PC-9 (cell line): ENCODE measurements around the gene TSFM. TPM values are rescaled to one million over a fixed set of nuclear protein-coding genes. Genes with fewer than 3 reads are reported as not detected.

Experiments used
- BruUV-seq: library from RNA; stranded (reverse); fragments of 400-500 nt; replicated peaks from 2 replicates; lab custom pipeline; 2021; lab: Mats Ljungman, UMichigan
- CTCF ChIA-PET: fragments of 300-600 bp; sonication (Branson Sonifier 250); formaldehyde crosslinking; loops from one replicate; lab custom pipeline; 2022; ENCODE audit warnings: antibody characterized with exemption; lab: Charles Lee
- POLR2A ChIA-PET: fragments of 300-600 bp; sonication (Branson Sonifier 250); formaldehyde crosslinking; loops from one replicate; lab custom pipeline; 2022; ENCODE audit warnings: antibody characterized with exemption; ENCODE audit not compliant: unreplicated experiment; lab: Charles Lee
- DNase-seq, 2 experiments: peaks; one replicate each; pipeline versions ENCODE4 v3.0.0 to v3.0.0-alpha.2; 2015 to 2022; ENCODE audit warnings: mixed read lengths in 1 of 2
- H2AFZ ChIP-seq: fragments of 200-600 bp; sonication (generic); 2 replicates; pipeline ENCODE4 v1.8.1; 2017; ENCODE audit warnings: antibody characterized with exemption
- H3F3A ChIP-seq: fragments of 200-600 bp; sonication (generic); 2 replicates; pipeline ENCODE4 v1.8.1; 2017; ENCODE audit warnings: antibody characterized with exemption, mild to moderate bottlenecking, low read depth; ENCODE audit not compliant: insufficient read depth
- H3K27ac ChIP-seq: fragments of 200-600 bp; sonication (generic); 2 replicates; pipeline ENCODE4 v1.6.1; 2016; ENCODE audit warnings: mixed run types
- H3K27me3 ChIP-seq: fragments of 200-600 bp; sonication (generic); 2 replicates; pipeline ENCODE4 v1.6.1; 2016; ENCODE audit warnings: low read depth, mixed run types; ENCODE audit not compliant: insufficient read depth
- H3K36me3 ChIP-seq: fragments of 200-600 bp; sonication (generic); 2 replicates; pipeline ENCODE4 v1.6.1; 2016; ENCODE audit warnings: low read depth, mixed run types
- H3K4me1 ChIP-seq: fragments of 200-600 bp; sonication (generic); replicated peaks from 2 replicates; pipeline ENCODE4 v1.6.1; 2016; ENCODE audit warnings: mixed run types; ENCODE audit not compliant: insufficient read depth
- H3K4me2 ChIP-seq: fragments of 200-600 bp; sonication (generic); 2 replicates; pipeline ENCODE4 v1.6.1; 2017; ENCODE audit warnings: mixed run types
- H3K4me3 ChIP-seq: fragments of 200-600 bp; sonication (generic); 2 replicates; pipeline ENCODE4 v1.6.1; 2016; ENCODE audit warnings: mixed run types
- H3K79me2 ChIP-seq: fragments of 200-600 bp; sonication (generic); 2 replicates; pipeline ENCODE4 v1.6.1; 2017; ENCODE audit warnings: low read depth, mixed run types
- H3K9me2 ChIP-seq: fragments of 200-600 bp; sonication (generic); 2 replicates; pipeline ENCODE4 v1.8.1; 2017; ENCODE audit warnings: mild to moderate bottlenecking; ENCODE audit not compliant: insufficient read depth
- H3K9me3 ChIP-seq: fragments of 200-600 bp; sonication (generic); 2 replicates; pipeline ENCODE4 v1.8.1; 2016; ENCODE audit warnings: low read depth; ENCODE audit not compliant: insufficient read depth
- H4K20me1 ChIP-seq: fragments of 200-600 bp; sonication (generic); 2 replicates; pipeline ENCODE4 v1.8.1; 2017; ENCODE audit not compliant: insufficient read depth
- CTCF ChIP-seq: fragments of 200-600 bp; sonication (generic); conservative IDR thresholded peaks from 2 replicates; pipeline ENCODE4 v1.6.1; 2017; ENCODE audit warnings: mixed run types, antibody characterized with exemption, mild to moderate bottlenecking, moderate library complexity
- EZH2 ChIP-seq: fragments of 200-600 bp; sonication (generic); IDR thresholded peaks from 2 replicates; pipeline ENCODE4 v1.8.0; 2017; ENCODE audit warnings: antibody characterized with exemption, low read depth
- intact Hi-C: fragments of 100-400 bp; cut with micrococcal nuclease; formaldehyde crosslinking; loops from one replicate; pipeline ENCODE4 v1.10.0; 2022; ENCODE audit not compliant: unreplicated experiment
- total RNA-seq: library from RNA; stranded (reverse); gene quantifications from 2 replicates; pipeline ENCODE4 v1.2.3, GENCODE V29; 2021

TSFM gene
- total RNA-seq, 1 experiment from 2014 or later, result 44.8 TPM

GRCh38 chr12:57835366-57836288 is 53.0 kb downstream of the TSFM start:
- no peaks in the 10 kb centered on the region for H3K9me2 ChIP-seq
- peaks cover 96% of the 10 kb centered on the region for H4K20me1 ChIP-seq
- intact Hi-C loops, result no loop called here
- no peak overlapping the region for H3K27ac ChIP-seq
- no peaks in the 10 kb centered on the region for H3K27me3 ChIP-seq
- H3K79me2 ChIP-seq, result peaks cover 88% of the 10 kb centered on the region
- POLR2A ChIA-PET, result no interaction called here
- H3K36me3 ChIP-seq, result no peaks in the 10 kb centered on the region
- H3K4me1 ChIP-seq, result no peaks in the 10 kb centered on the region
- TF ChIP-seq CTCF (no peak), EZH2 (no peak)
- H3F3A ChIP-seq, result peaks cover 15% of the 10 kb centered on the region
- no peaks in the 10 kb centered on the region for H3K9me3 ChIP-seq
- CTCF ChIA-PET, result no interaction called here
- no peak overlapping the region for H3K4me3 ChIP-seq
- no peak overlapping the region for H2AFZ ChIP-seq
- DNase-seq, result no peak
- H3K4me2 ChIP-seq, result no peak overlapping the region
- no TSS peak for BruUV-seq

GRCh38 chr12:57836442-57837375 is 54.1 kb downstream of the TSFM start:
- intact Hi-C loops, result no loop called here
- Histone ChIP-seq H2AFZ (no peak overlapping the region), H3K79me2 (peaks cover 90% of the 10 kb centered on the region), H3K27me3 (no peaks in the 10 kb centered on the region), H3K9me3 (no peaks in the 10 kb centered on the region), H3K27ac (no peak overlapping the region), H3K9me2 (no peaks in the 10 kb centered on the region), H3K4me3 (no peak overlapping the region), H3F3A (peaks cover 12% of the 10 kb centered on the region), H3K36me3 (no peaks in the 10 kb centered on the region), H3K4me2 (no peak overlapping the region), H4K20me1 (peaks cover 96% of the 10 kb centered on the region), H3K4me1 (no peaks in the 10 kb centered on the region)
- BruUV-seq, result no TSS peak
- CTCF ChIA-PET, result no interaction called here
- POLR2A ChIA-PET, result interaction anchor here (0.6 kb wide), 1 partner anchor 28 kb away, joined by 6 read pairs; no protein-coding TSS in a partner anchor
- TF ChIP-seq EZH2 (no peak), CTCF (no peak)
- DNase-seq, result no peak
